D721Med (cell line): ENCODE measurements around the gene SLC41A1.

Source experiments
- DNase-seq: peaks from one replicate; pipeline ENCODE4 v3.0.0; 2011; ENCODE audit warnings: low spot score; ENCODE audit not compliant: insufficient read length
- FAIRE-seq: peaks from 2 replicates; lab custom pipeline; 2011; peaks lifted over from hg19 to GRCh38; lab: Jason Lieb, UNC
- TF ChIP-seq, protein P1 (sequence below): IDR thresholded peaks from 2 replicates; pipeline ENCODE4 v1.5.1; 2012; ENCODE audit warnings: mild to moderate bottlenecking, control low read depth; ENCODE audit not compliant: insufficient read depth; ENCODE audit errors: missing control alignments

The SLC41A1 gene

GRCh38 chr1:205849619-205850355 is 36.8 kb upstream of the SLC41A1 start, which contains the start of gene PM20D1:
PM20D1 (minus strand) TSS chr1:205850132; CDS start chr1:205850072, 60 bp downstream.
- TF ChIP-seq, protein P1, sequence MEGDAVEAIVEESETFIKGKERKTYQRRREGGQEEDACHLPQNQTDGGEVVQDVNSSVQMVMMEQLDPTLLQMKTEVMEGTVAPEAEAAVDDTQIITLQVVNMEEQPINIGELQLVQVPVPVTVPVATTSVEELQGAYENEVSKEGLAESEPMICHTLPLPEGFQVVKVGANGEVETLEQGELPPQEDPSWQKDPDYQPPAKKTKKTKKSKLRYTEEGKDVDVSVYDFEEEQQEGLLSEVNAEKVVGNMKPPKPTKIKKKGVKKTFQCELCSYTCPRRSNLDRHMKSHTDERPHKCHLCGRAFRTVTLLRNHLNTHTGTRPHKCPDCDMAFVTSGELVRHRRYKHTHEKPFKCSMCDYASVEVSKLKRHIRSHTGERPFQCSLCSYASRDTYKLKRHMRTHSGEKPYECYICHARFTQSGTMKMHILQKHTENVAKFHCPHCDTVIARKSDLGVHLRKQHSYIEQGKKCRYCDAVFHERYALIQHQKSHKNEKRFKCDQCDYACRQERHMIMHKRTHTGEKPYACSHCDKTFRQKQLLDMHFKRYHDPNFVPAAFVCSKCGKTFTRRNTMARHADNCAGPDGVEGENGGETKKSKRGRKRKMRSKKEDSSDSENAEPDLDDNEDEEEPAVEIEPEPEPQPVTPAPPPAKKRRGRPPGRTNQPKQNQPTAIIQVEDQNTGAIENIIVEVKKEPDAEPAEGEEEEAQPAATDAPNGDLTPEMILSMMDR, result no peak
- FAIRE-seq (no peak), DNase-seq (no peak)

GRCh38 chr1:205843036-205843859 is 30.2 kb upstream of the SLC41A1 start:
- no peak for DNase-seq

GRCh38 chr1:205842229-205842628 is 29.2 kb upstream of the SLC41A1 start:
- TF ChIP-seq, protein P1, result no peak
- FAIRE-seq (peak; percentile 89), DNase-seq (peak; percentile 36)

More at GRCh38 chr1:205843036-205843859, 30.2 kb upstream of the SLC41A1 start:
- FAIRE-seq, result no peak
- TF ChIP-seq, protein P1, result no peak

- TF ChIP-seq, protein P1, result no peak
- no peak for DNase-seq
- FAIRE-seq, result no peak
These were observed 27.3 kb upstream of the SLC41A1 start for GRCh38 chr1:205840146-205840923.

DNA sequence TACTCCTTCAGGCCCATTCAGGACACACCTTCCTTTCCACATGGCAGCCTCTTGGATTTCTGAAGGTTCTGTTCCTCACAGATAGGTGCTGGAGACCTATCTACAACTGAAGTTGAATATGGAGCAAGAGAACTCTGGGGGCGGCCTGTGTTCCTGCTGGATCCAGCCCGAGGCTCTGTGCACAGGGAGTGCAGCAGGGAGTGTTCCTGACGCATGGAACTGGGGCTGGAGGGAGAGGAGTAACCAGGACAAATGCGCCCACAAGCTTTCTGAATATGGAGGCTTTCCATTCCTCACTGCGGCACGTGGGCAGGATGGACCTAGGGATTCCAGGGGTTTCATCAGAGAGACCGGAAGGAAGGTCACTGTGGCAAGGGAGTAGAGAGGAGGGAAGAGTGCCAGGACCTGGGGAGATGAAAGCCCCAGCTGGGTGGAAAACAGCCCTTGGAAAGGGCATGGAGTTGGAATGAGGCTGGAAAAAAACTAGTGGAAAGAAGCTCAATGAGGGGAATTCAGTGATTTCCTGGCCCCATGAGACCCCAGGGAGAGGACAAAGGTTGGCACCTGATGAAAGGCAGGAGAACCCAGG is 24.5 kb upstream of the SLC41A1 start:
- no peak for FAIRE-seq
- DNase-seq, result no peak
- TF ChIP-seq, protein P1, result no peak

GRCh38 chr1:205834751-205835150 is 21.8 kb upstream of the SLC41A1 start:
- DNase-seq (no peak), FAIRE-seq (no peak)
- TF ChIP-seq, protein P1, result no peak
